WTC11 (cell line): ENCODE data around the gene ARID1A.
"Not testable (repeated sequence)": the region's sequence is repeated elsewhere in the genome, so short reads cannot be mapped to it uniquely, and the experiment has no call there.

Experiments used
- ETV6 ChIP-seq: sonication (generic); formaldehyde crosslinking; IDR thresholded peaks from 2 replicates; pipeline ENCODE4 v1.8.1; 2022; ENCODE audit warnings: mild to moderate bottlenecking, missing genetic modification reagents
- TCF7 ChIP-seq: sonication (generic); formaldehyde crosslinking; IDR thresholded peaks from 2 replicates; pipeline ENCODE4 v1.8.0; 2022; ENCODE audit warnings: mild to moderate bottlenecking, low read depth, missing genetic modification reagents, moderate library complexity
- TF ChIP-seq, protein P1 (sequence below): sonication (generic); formaldehyde crosslinking; IDR thresholded peaks from 2 replicates; pipeline ENCODE4 v1.8.1; 2022; ENCODE audit warnings: mild to moderate bottlenecking, missing genetic modification reagents, moderate library complexity, borderline replicate concordance
- TF ChIP-seq, protein P2 (sequence below): sonication (generic); formaldehyde crosslinking; IDR thresholded peaks from 2 replicates; pipeline ENCODE4 v1.8.0; 2023; ENCODE audit warnings: missing genetic modification reagents, mild to moderate bottlenecking, borderline replicate concordance

DNA sequence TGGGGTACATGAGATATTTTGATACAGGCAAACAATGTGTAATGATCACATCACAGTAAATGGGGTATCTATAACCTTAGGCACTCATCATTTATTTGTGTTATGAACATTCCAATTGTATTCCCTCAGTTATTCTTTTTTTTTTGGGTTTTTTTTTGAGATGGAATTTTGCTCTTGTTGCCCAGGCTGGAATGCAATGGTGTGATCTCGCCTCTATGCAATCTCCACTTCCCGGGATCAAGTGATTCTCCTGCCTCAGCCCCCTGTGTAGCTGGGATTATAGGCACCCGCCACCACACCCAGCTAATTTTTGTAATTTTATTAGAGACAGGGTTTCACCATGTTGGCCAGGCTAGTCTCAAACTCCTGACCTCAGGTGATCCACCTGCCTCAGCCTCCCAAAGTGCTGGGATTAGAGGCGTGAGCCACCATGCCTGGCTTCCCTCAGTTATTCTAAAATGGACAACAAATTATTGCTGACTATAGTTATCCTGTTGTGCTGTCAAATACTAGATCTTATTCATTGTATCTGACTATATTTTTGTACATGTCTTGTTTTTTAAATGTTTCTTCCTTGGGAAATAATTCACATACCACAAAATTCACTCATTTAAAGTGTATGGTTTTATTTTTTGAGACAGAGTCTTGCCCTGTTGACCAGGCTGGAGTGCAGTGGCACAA is 27.6 kb upstream of the ARID1A start:
- TF ChIP-seq, protein P1, sequence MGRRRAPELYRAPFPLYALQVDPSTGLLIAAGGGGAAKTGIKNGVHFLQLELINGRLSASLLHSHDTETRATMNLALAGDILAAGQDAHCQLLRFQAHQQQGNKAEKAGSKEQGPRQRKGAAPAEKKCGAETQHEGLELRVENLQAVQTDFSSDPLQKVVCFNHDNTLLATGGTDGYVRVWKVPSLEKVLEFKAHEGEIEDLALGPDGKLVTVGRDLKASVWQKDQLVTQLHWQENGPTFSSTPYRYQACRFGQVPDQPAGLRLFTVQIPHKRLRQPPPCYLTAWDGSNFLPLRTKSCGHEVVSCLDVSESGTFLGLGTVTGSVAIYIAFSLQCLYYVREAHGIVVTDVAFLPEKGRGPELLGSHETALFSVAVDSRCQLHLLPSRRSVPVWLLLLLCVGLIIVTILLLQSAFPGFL (CRISPR knock-in tag) = not testable (repeated sequence)
- TF ChIP-seq, protein P2, sequence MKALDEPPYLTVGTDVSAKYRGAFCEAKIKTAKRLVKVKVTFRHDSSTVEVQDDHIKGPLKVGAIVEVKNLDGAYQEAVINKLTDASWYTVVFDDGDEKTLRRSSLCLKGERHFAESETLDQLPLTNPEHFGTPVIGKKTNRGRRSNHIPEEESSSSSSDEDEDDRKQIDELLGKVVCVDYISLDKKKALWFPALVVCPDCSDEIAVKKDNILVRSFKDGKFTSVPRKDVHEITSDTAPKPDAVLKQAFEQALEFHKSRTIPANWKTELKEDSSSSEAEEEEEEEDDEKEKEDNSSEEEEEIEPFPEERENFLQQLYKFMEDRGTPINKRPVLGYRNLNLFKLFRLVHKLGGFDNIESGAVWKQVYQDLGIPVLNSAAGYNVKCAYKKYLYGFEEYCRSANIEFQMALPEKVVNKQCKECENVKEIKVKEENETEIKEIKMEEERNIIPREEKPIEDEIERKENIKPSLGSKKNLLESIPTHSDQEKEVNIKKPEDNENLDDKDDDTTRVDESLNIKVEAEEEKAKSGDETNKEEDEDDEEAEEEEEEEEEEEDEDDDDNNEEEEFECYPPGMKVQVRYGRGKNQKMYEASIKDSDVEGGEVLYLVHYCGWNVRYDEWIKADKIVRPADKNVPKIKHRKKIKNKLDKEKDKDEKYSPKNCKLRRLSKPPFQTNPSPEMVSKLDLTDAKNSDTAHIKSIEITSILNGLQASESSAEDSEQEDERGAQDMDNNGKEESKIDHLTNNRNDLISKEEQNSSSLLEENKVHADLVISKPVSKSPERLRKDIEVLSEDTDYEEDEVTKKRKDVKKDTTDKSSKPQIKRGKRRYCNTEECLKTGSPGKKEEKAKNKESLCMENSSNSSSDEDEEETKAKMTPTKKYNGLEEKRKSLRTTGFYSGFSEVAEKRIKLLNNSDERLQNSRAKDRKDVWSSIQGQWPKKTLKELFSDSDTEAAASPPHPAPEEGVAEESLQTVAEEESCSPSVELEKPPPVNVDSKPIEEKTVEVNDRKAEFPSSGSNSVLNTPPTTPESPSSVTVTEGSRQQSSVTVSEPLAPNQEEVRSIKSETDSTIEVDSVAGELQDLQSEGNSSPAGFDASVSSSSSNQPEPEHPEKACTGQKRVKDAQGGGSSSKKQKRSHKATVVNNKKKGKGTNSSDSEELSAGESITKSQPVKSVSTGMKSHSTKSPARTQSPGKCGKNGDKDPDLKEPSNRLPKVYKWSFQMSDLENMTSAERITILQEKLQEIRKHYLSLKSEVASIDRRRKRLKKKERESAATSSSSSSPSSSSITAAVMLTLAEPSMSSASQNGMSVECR = not testable (repeated sequence)
- not testable (repeated sequence) for TF ChIP-seq TCF7 (CRISPR knock-in tag); ETV6
